AG04450 (cell line): ENCODE results near the gene PLA2G2F. TPM values are rescaled to one million over a fixed set of nuclear protein-coding genes. Genes with fewer than 3 reads are reported as not detected.

ENCODE experiments used
- CTCF ChIA-PET: fragments of 300-600, 350-600 bp; formaldehyde crosslinking; extraction: SDS; loops from one replicate; lab custom pipeline; 2022; ENCODE audit warnings: antibody characterized with exemption, inconsistent platforms; lab: Charles Lee
- POLR2A ChIA-PET: fragments of 350-600 bp; formaldehyde crosslinking; extraction: SDS; loops from one replicate; lab custom pipeline; 2021; ENCODE audit warnings: antibody characterized with exemption, inconsistent platforms; lab: Yijun Ruan, JAX
- DNase-seq: peaks from one replicate; pipeline ENCODE4 v3.0.0-alpha.2; 2011; ENCODE audit warnings: low read depth, low spot score
- H3K27ac ChIP-seq: one replicate; pipeline ENCODE4 v1.5.1; 2012; ENCODE audit warnings: low read depth, low read length, control low read depth
- H3K27me3 ChIP-seq: one replicate; pipeline ENCODE4 v1.6.0; 2012; ENCODE audit warnings: low read length; ENCODE audit not compliant: control insufficient read depth, insufficient read depth
- H3K4me3 ChIP-seq: 2 replicates; pipeline ENCODE4 v1.5.1; 2011; ENCODE audit warnings: mild to moderate bottlenecking, low read depth, low read length, control low read depth
- H3K9me3 ChIP-seq: 2 replicates; pipeline ENCODE4 v1.5.1; 2012; ENCODE audit warnings: low read length; ENCODE audit not compliant: control insufficient read depth, insufficient read depth
- CTCF ChIP-seq: IDR thresholded peaks from 2 replicates; pipeline ENCODE4 v1.5.1; 2011; ENCODE audit warnings: low read depth, low read length, control low read depth, inconsistent platforms
- polyA plus RNA-seq: library from polyadenylated mRNA; depleted of rRNA; stranded (reverse); fragments of >200 nt; gene quantifications from 2 replicates; pipeline ENCODE4 v1.2.3, GENCODE V29; 2011

Gene PLA2G2F
- polyA plus RNA-seq, 1 experiment, result not detected

GRCh38 chr1:20188455-20188817 is 49.3 kb downstream of the PLA2G2F start:
- H3K27me3 ChIP-seq, result peaks cover 67% of the 10 kb centered on the region
- H3K27ac ChIP-seq, result no peak overlapping the region
- ChIA-PET CTCF (interaction anchor here (0.6 to 1.3 kb wide), 3 partner anchors 7 to 24 kb away, joined by 3 to 5 read pairs (median 3); no protein-coding TSS in a partner anchor), POLR2A (no interaction called here)
- H3K9me3 ChIP-seq, result no peaks in the 10 kb centered on the region
- TF ChIP-seq CTCF, result no peak
- no peak overlapping the region for H3K4me3 ChIP-seq
- DNase-seq, result no peak

- Histone ChIP-seq H3K4me3 (no peak overlapping the region), H3K9me3 (no peaks in the 10 kb centered on the region), H3K27ac (no peak overlapping the region), H3K27me3 (peaks cover 69% of the 10 kb centered on the region)
- ChIA-PET CTCF (interaction anchor here (0.9 kb wide), 1 partner anchor 271 kb away, joined by 4 read pairs; no protein-coding TSS in a partner anchor), POLR2A (no interaction called here)
- no peak for TF ChIP-seq CTCF
- no peak for DNase-seq
Observed at GRCh38 chr1:20189664-20190063, 50.5 kb downstream of the PLA2G2F start.

GRCh38 chr1:20190256-20191160 is 51.4 kb downstream of the PLA2G2F start:
- Histone ChIP-seq H3K4me3 (no peak overlapping the region), H3K27me3 (peaks cover 61% of the 10 kb centered on the region), H3K9me3 (no peaks in the 10 kb centered on the region), H3K27ac (no peak overlapping the region)
- DNase-seq, result no peak
- ChIA-PET POLR2A (no interaction called here), CTCF (interaction anchor here (0.9 kb wide), 1 partner anchor 272 kb away, joined by 4 read pairs; no protein-coding TSS in a partner anchor)
- TF ChIP-seq CTCF, result no peak

GRCh38 chr1:20191266-20191825 is 52.2 kb downstream of the PLA2G2F start:
- H3K27ac ChIP-seq, result no peak overlapping the region
- TF ChIP-seq CTCF, result no peak
- no peak overlapping the region for H3K4me3 ChIP-seq
- H3K9me3 ChIP-seq, result no peaks in the 10 kb centered on the region
- CTCF ChIA-PET, result interaction anchor here (0.6 kb wide), 1 partner anchor 21 kb away, joined by 3 read pairs; no protein-coding TSS in a partner anchor
- POLR2A ChIA-PET, result no interaction called here
- H3K27me3 ChIP-seq, result peaks cover 57% of the 10 kb centered on the region
- no peak for DNase-seq

- DNase-seq, result no peak
- Histone ChIP-seq H3K9me3 (no peaks in the 10 kb centered on the region), H3K27ac (no peak overlapping the region), H3K4me3 (no peak overlapping the region), H3K27me3 (peaks cover 48% of the 10 kb centered on the region)
- POLR2A ChIA-PET, result no interaction called here
- TF ChIP-seq CTCF, result no peak
- CTCF ChIA-PET, result interaction anchor here (1.8 to 3.4 kb wide), 2 partner anchors 40 to 217 kb away, joined by 9 to 16 read pairs; no protein-coding TSS in a partner anchor
Observed at GRCh38 chr1:20192364-20192763, 53.2 kb downstream of the PLA2G2F start.
